Measurements from ENCODE around the gene FBXL16. TPM values are rescaled to one million over a fixed set of nuclear protein-coding genes. Genes with fewer than 3 reads are reported as not detected.
A peak's percentile ranks its signal among the peaks of the same experiment; 100 is the strongest.

Gene FBXL16
- total RNA-seq, 1 donor from 2014 or later: 1.3 TPM

DNA sequence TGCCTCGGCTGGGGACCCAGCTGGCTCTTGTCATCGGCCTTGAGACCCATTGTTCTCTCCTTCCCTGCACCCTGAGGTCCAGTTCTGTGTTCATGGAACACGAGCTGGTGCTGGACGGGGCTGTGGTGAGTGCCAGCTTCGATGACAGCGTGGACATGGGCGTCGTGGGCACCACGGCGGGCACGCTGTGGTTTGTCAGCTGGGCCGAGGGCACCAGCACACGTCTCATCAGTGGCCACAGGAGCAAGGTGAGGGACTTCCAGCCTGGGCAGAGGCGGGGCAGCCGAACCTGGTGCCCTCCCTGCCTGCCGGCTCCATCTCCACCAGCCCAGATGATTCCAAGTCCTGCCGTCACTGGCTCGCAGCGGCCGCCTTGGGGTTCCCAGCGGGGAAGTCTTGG is 43.0 kb downstream of the FBXL16 start:
- DNase-seq (ENCODE audit: low spot score): no peak

DNA sequence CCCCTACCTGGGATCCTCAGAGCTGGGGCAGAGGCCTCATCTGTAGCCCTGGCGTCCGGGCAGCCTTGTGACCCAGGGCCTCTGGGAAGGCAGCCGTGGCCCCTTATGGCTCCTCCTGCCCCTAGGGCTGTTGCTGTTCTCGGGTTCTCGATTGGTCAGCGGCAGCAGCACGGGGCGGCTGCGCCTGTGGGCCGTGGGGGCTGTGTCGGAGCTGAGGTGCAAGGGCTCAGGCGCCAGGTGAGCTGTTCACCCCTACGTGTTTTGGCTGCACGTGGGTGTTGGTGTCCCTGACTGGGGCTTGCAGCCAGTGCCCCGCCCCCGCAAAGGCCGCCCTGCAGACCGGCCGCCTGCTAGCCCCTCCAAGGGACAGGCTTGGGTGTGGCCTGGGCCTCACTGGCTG is 43.5 kb downstream of the FBXL16 start:
- no peak for DNase-seq (ENCODE audit: low spot score)

DNA sequence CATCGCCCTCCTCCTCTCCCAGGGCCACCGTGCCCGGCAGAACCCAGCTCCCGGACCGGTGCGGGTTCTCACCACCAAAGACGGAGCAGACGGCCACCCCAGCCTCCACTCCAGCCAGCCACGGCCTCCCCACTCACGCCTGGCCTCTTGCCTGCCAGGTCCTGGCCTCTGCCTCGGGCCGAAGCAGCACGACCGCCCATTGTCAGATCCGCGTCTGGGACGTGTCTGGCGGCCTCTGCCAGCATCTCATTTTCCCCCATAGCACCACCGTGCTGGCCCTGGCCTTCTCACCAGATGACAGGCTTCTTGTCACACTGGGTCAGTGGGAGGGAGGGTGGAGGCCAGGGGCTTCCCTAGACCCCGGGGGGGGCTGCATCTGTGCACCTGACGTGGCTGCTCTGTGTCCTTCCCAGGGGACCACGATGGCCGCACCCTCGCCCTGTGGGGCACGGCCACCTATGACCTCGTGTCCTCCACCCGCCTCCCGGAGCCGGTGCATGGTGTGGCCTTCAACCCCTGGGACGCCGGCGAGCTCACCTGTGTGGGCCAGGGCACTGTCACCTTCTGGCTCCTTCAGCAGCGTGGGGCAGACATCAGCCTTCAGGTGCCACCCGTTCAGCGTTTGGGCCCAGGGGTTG is 44.3 kb downstream of the FBXL16 start:
- no peak for DNase-seq (ENCODE audit: low spot score)

DNA sequence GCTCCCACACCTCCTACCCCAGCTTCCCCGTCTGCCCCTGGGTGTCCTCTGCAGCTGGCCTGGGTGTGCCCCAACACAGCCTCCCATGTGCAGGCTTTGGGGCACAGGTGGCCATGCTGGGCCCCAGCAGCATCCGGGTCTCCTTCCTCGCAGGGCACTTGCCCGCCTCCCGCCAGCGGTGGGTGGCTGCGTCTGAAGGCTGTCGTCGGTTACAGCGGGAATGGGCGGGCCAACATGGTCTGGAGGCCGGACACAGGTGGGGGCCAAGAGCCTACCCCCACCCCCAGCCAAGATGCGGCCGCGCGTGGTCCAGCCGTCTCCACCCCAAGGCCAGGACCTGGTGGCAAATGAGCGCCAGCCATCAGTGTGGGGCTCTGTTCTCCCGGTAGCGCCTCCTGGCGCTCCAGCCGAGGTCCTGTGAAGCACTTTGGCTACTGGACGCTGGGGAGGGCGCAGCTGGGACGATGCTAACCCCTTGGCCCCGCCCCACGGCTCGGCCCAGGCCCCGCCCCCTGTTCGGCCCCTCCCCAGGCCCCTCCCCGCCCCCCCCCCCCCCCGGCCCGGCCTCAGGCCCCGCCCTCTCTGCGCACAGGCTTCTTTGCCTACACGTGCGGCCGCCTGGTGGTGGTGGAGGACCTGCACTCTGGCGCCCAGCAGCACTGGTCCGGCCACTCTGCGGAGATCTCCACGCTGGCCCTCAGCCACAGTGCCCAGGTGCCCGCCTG is 45.0 kb downstream of the FBXL16 start:
- peak; percentile 85 for DNase-seq (ENCODE audit: low spot score)

DNA sequence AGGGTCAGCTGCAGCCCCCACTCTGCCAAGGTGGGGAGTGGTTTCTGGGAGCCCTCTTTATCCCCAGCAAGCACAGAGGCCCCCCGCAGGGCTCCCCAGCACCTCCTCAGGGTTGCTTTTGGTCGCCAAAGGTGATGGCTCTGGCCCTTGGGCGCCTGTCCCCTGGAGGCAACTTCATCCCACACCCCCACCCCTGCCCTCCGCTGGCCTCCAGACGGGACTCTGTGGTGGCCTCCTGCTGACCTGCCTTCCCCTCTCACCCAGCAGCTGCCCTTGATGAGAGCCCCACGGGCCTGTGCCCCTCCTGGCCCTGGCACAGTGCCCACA is 45.5 kb downstream of the FBXL16 start:
- DNase-seq (ENCODE audit: low spot score): no peak

DNA sequence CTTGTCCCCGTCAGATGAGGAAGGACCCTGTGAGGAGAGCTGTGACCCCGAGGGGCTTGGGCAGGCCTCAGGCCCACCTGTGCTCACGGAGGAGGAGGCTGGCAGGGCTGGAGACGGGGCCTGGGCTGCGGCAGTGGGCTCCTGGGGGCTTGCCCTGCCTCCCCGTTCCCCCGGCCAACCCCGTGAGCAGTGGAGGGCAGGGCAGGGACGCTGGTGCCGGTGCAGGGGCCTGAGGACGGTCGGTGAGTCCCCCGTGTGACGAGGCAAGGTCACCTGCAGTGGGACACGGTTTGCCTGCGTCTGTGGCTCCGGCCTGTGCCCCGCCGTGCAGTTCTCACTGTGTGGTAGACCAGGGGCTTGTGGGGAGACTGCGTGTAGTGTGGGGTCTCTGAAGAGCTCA is 46.0 kb downstream of the FBXL16 start:
- no peak for DNase-seq (ENCODE audit: low spot score)

DNA sequence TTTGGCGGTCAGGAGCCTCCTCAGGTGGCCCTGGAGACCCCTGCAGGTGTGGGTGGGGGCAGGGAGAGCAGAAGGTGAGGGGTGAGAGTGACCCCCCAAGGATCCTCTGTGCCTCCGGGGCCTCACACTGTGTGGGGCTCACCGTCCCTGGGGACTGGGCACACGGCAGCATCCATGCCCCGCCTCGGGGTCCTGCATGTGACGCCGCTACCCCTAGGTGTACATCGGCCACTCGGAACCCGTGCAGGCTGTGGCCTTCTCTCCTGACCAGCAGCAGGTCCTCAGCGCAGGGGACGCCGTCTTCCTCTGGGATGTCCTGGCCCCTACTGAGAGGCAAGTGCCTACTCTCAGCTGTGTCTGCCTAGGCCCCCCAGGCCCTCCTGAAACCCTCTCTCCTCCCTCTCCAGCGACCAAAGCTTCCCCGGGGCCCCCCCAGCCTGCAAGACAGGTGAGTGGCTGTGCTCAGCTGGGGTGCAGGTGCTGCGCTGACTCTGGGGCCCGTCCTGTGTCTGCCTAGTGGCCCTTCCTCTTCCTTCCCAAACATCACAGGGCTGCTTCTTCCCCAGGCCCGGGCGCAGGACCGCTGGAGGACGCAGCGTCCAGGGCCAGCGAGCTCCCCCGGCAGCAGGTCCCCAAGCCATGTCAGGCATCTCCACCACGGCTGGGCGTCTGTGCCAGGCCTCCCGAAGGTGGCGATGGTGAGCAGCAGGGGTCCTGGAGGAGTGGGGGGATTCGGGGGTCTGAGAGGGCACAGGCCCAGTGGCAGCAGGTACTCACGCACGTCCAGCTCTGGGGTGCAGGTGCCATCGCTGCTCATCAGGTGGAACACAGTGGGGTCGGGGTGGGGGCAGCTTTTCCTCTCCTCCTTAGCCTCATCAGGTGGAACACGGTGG is 46.7 kb downstream of the FBXL16 start:
- DNase-seq (ENCODE audit: low spot score): no peak

DNA sequence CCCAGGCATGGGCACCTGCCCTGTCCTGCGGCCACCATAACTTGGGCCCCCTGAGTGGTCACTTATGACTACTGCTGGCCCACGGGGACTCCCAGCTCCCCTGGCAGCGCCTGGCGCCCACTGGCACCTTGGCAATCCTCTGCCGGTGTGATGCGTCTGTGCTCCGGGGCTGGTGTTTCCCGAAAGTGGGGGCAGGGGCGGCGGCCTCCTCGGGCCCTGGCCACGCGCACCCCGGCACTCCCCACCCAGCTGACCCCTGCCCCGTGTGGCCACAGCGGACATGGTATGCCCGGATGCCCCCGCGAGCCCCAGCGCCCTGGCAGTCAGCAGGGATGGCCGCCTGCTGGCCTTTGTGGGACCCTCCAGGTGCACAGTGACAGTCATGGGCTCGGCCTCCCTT is 48.1 kb downstream of the FBXL16 start:
- DNase-seq (ENCODE audit: low spot score): no peak

DNA sequence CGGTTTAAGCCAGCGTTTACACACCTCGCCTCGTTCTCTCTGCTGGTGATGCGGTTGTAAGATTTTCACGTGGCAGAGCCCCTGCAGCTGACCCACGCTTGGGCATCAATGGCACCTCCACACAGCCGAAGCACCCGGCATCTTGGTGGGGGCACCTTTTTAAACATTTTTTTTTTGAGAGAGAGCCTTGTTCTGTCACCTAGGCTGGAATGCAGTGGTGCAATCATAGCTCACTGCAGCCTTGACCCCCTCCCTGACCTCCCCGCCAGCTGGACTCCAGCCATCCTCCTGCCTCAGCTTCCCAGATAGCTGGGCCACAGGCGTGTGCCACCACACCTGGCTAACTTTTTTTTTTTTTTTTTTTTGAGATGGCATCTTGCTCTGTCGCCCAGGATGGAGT is 51.6 kb downstream of the FBXL16 start:
- no peak for DNase-seq (ENCODE audit: low spot score)

DNA sequence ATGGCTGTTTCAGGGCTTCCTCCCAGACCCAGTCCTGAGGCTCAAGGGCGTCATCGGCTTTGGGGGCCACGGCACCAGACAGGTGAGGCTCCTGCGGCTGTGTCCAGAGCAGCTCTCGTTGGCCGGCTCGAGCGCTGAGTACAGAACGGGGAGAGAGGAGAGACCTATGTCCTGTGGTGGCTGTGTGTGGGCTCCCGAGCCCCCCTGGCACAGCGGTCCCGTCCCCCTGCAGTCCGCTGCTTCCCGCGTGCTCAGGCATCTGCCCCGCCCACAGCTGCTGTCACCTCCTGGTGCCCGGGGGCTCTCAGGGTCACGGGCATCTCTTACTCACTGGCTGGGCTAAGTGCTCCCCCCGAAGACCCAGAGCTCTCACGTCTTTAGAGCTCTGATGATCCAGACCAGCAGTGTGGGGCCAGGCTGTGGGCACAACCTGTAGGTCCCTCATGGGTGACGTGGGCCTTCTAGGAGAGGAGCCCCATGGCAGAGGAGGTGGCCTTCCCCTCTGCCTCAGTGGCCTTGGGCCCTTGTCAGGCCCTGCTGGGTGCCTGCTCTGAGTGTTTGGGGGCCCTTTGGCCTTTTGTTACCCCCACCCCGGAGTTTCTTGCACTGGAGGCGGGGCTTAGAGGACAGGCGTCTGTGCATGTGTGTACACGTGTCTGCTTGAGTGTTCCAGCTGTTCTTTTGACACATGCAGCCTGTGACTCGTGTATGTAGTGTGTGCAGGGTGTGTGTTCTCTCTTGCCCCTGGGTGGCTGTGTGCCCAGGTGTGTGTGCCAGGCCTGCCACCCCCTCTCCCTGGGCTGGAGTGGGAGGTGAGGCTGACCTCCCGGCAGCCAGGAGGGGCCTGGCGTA is 52.9 kb downstream of the FBXL16 start:
- no peak for DNase-seq (ENCODE audit: low spot score)

DNA sequence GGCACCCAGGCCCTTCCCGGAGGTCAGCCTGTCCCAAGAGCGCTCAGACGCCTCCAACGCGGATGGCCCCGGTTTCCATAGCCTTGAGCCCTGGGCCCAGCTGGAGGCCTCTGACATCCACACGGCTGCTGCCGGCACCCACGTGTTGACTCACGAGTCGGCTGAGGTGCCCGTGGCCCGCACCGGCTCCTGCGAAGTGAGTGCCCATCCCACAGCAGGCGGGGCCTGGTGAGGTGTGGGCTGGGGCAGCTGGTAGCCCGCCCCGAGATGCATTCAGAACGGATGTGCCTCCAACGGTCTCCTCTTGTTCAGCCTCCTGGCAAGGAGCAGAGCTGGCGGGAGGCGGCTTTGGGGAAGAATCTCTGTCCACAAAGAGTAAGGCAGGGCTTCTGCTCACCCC is 53.8 kb downstream of the FBXL16 start:
- DNase-seq (ENCODE audit: low spot score): no peak

DNA sequence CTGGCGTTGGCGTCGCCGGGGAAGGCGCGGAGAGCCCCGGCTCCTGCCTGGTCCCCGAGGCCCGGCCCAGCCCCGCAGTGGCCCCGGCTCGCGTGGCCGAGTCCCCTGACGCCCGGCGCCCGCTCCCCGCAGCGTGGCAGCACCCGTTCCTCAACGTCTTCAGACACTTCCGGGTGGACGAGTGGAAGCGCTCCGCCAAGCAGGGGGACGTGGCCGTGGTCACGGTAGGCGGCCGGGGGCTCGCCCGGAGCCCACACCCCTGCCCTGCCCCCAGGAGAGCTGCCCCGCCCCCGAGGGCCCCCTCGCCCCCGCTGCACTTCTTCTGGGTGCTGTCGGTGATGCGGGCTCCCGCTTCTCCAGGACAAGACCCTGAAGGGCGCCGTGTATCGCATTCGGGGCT is 56.0 kb downstream of the FBXL16 start:
- DNase-seq (ENCODE audit: low spot score): no peak

DNA sequence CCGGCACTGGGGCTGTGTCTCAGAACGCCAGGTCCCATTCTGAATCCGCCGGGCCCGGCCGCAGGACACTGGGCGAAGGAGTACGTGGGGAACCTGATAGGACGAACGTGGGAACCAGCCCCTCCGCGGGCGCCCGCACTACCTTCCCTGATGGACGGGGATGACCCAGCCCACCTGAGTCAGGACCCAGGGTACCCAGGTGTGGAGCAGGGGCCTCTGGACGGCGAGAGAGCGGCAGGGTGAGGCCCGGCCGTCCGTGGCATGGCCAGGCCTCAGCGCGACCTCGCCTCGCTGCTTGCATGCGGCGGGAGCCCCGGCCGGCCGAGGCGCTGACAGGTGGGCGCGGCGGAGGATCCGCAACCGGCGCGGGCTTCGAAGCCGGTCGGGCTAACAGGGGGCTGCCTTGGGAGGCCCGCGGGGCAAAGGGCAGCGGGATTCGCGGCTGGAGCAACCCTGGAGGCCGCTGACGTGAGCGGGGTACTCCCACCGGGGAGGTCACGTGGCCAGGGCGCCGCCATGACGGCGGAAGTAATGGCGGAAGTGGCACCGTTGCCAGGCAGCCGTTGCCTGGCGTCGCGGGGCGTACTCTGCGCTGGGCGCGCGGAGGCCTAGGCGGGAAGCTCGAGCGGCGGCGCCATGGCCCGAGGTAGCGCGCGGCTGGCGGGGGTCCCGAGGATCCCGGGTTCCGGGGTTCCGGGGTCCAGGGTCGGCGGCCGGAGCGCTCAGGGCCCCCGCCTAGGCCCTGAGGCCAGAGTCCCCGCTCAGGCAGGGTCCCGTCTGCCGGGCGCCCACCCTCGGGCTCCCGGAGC is 56.6 kb downstream of the FBXL16 start, which contains the start of gene WDR90:
TSS of gene WDR90 (plus strand) at position 585 of the 809 bp plus-strand sequence. CDS start at position 637, 52 bp downstream.
- DNase-seq (ENCODE audit: low spot score): peak; percentile 95

DNA sequence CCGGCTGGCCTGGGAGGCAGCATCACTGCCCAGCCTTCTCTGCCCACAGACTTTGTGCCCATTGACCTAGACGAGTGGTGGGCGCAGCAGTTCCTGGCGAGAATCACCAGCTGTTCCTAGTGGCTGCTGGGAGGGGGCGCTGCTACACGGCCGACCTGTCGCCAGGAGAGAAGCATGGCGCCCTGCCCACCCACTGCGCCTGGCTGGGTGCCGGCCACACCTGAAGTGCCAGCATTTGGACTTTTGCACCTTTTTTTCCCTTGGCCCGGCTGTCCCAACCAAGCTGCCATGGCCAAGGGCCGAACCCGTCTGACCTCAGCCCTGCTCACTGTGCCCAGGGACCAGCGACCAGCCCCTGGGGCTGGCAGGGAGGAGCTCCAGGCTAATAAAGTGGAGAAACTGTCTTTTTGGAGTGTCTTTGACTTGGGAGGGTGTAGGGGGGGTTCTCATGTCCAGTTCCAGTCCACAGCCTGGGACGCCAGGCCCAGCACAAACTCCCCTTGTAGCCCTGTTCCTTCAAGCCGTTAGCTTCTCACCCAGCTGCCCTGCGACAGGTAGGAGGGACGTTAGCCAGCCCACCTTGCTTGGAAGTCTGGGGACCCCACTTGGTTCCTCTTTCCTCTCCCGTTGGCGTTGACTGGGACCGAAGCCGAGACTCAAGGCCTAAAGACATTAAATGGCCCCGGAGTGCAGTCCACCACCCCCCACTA is 57.4 kb downstream of the FBXL16 start:
- no peak for DNase-seq (ENCODE audit: low spot score)

DNA sequence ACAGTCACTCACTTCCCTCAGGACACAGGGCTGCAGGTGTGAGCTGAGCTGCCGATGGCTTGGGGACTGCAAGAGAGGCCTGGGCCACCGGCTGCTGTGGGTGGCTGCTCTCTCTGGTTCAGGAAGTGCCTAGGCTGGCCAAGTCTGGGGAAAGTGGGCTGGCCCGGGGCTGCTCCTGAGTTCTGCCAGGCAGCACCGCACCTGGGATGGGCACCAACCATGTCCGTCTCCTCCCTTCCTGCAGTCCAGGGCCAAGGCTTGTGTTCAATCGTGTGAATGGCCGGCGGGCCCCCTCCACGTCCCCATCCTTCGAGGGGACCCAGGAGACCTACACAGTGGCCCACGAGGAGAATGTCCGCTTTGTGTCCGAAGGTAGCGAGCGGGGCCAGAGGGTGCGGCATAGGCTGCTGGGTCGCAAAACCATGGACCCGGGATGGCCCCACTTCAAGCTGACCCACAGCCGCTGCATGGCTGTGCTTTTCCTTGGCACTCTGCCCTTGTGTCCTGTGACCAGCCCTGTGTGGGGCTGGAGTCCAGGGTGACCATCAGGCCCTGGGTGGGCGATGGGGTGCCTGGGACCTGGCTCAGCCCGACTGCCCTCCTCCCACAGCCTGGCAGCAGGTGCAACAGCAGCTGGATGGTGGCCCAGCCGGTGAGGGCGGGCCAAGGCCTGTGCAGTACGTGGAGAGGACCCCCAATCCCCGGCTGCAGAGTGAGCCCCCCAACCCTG is 58.3 kb downstream of the FBXL16 start:
- no peak for DNase-seq (ENCODE audit: low spot score)

DNA sequence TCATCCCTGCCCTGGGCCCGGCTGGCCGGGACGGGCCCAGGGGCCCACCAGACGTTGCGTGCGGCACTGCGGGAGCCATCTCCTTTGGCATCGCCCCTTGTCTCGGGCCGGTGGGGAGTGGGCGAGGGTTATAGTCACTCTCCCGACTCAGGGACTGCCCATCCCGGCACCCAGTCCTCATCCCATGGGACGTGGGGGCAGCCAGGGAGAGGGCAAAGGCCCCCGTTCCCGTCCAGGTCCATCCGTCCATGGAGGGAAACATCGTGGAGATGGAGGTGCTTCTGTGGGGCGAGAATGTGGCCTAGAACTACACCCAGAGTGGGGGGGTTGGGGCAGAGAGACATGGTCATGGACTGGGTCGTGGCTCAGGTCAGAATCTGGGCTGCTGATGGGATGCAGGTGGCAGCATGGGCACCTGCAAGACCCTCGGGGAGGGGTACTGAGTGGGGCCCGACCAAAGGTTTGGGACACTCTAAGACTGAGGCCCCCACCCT is 58.9 kb downstream of the FBXL16 start:
- no peak for DNase-seq (ENCODE audit: low spot score)

DNA sequence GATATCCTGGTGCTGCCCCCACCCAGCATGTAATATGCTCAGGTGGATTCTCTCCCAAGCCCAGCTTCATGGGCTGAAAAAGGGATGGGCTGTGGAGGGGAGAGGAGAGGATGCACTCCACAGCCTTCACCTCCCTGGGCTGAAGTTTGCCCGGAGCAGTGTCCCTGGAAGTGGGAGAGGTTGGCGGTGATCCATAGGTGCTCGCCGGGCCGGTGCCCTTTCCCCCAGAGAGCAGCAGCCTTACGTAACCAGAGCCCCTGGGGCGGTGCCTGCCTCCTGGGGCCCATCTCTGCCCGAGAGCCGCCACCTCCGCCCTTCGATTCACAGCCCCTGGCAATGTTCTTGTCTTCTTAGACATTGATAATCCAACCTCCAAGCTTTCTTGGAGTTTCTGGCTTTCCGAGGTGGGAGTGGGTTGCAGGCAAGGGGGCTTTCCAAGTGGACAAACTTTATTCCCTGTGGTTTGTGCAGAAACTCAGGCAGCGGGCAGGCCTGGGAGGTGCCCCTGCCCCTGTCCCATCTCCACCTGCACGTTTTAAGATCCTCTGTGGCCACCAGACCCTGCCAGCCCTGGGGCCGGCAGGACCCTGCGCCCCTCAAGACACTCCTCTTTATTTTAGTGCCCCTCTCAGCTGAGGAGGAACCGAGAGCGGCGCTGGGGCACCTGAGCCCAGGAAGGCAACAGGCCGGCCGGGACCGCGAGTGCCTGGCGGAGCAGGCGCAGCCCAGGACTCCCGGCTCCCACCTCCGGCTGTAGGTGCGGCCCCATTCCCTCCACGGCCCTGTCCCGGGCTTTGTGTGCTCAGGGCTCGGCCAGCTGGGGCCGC is 59.5 kb downstream of the FBXL16 start:
- no peak for DNase-seq (ENCODE audit: low spot score)

DNA sequence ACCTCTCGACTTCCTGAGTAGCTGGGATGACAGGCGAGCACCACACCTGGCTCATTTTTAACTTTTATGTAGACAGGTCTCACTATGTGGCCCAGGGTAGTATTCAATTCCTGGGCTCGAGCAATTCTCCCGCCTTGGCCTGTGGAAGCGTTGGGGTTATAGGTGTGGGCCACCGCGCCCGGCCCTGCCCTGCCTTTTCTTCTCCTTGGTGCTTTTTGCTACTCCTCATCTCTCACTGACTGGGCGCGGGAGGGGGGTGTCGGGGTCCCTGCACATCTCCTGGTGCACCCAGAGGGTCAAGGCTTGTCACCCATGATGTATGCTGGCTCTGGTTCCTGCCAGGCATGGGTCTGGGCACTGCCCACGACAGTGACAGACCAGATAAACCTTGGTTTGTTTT is 61.0 kb downstream of the FBXL16 start:
- DNase-seq (ENCODE audit: low spot score): no peak

DNA sequence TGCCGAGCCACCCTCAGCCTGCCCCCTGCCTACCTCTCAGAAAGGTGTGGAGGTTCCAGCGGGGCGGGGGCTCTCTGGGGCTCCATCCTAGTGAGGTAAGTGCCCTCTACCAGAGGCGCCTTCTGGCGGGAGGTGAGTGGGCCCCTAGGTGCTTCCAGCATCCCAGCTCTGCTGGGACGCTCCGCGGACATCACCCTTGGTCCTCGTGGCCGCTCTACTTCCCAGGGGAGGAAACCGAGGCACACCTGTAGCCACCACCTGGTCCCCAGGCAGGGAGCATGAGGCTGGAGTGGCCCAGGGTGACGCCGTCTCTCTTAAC is 62.6 kb downstream of the FBXL16 start:
- no peak for DNase-seq (ENCODE audit: low spot score)

All from ureter (tissue), 1 donor.